ENCODE data around the gene TLN1. TPM values are rescaled to one million over a fixed set of nuclear protein-coding genes. Genes with fewer than 3 reads are reported as not detected.

Gene TLN1
- total RNA-seq, 2 experiments from 2014 or later: 448 to 450 TPM

DNA sequence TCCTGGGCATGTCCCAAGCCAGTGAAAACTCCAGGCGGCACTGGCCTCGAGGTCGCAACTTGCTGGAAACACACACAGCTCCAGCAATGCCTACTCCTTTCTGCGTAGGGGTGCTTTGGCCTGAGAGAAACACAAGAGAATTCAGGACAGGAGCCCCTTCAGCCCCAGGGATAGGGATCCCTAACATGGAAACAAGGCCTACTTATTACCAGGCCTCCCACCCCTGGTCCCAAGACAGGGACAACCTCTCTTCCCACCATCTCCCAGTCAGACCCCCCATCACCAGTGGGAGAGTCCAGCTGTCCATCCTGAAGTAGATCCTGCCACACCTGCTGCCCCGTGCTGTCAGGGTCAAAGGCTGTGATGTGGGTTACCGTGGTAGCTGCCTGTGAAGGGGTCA lies 8.2 kb upstream of the TLN1 start:
- Mint-ChIP-seq H3K36me3 (ENCODE audit: low read depth) (peaks cover 67% of the 10 kb centered on the region), H3K4me1 (ENCODE audit: low read depth) (peaks cover 33% of the 10 kb centered on the region), H3K27me3 (ENCODE audit: low read depth) (no peaks in the 10 kb centered on the region), H3K9me3 (ENCODE audit: insufficient read depth) (no peaks in the 10 kb centered on the region), H3K4me3 (no peak overlapping the region), H3K27ac (no peak overlapping the region)
- no peak for DNase-seq
- no peak for ATAC-seq
- ChIA-PET POLR2A (interaction anchor here (0.6 to 1.5 kb wide), 3 partner anchors 9 to 1462 kb away, joined by 3 to 5 read pairs (median 3); partner anchors contain the start of genes GBA2 and RGP1), CTCF (interaction anchor here (0.8 to 6.8 kb wide), 4 partner anchors 7 to 142 kb away, joined by 3 to 116 read pairs (median 5); partner anchors contain the start of genes GBA2 and RGP1)

DNA sequence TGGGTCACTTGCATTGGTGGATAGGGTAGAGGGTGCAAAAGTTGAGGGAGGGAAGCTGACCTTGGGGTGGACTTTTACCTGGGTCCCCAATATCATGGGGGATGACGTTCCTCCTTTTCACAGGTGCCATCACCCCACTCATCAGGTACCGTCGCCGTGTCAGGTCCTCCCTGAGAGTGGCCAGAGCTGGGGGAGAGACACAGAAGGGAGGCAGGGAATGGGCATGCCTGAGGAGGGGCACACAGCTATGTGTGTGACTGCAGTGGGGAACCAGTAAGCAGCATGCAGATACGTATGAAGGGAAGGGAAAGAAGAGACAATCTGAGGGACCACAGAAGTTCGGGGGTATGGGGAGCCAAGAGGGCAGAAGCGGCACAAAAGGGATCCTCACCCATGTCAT lies 6.9 kb upstream of the TLN1 start:
- ChIA-PET POLR2A (interaction anchor here (0.8 kb wide), 1 partner anchor 9 kb away, joined by 5 read pairs; no protein-coding TSS in a partner anchor), CTCF (interaction anchor here (1.7 to 6.8 kb wide), 2 partner anchors 8 kb away, joined by 4 to 116 read pairs; partner anchors contain the start of genes GBA2 and RGP1)
- Mint-ChIP-seq H3K4me1 (ENCODE audit: low read depth) (peaks cover 31% of the 10 kb centered on the region), H3K27ac (no peak overlapping the region), H3K27me3 (ENCODE audit: low read depth) (no peaks in the 10 kb centered on the region), H3K9me3 (ENCODE audit: insufficient read depth) (no peaks in the 10 kb centered on the region), H3K4me3 (no peak overlapping the region), H3K36me3 (ENCODE audit: low read depth) (peaks cover 65% of the 10 kb centered on the region)
- ATAC-seq (no peak), DNase-seq (no peak)

DNA sequence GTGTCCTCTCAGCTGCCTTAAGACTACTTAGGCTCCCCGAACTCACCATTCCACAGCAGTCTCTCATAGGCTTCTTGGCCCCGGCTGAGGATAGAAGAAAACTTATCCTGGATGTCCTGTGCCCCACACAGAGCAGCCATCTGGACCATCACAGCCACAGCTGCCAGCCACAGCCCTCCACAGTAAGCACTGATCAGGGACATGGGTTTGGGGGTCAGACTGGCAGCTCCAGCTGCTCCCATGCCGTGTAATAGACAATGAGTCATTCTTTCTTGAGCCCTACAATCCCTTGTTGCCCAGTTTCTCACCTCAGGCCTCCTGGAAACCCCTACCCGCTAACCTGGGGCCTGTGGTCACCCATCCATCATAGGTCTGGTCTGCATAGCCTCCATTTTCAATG lies 6.2 kb upstream of the TLN1 start:
- H3K4me3 Mint-ChIP-seq: no peak overlapping the region
- DNase-seq: no peak
- POLR2A ChIA-PET: interaction anchor here (0.6 to 1.3 kb wide), 4 partner anchors 9 to 646 kb away, joined by 3 to 4 read pairs (median 4); no protein-coding TSS in a partner anchor
- CTCF ChIA-PET: interaction anchor here (0.9 to 6.8 kb wide), 4 partner anchors 9 to 33 kb away, joined by 3 to 116 read pairs (median 10); partner anchors contain the start of genes GBA2 and RGP1
- H3K9me3 Mint-ChIP-seq (ENCODE audit: insufficient read depth): no peaks in the 10 kb centered on the region
- peaks cover 57% of the 10 kb centered on the region for H3K36me3 Mint-ChIP-seq (ENCODE audit: low read depth)
- H3K4me1 Mint-ChIP-seq (ENCODE audit: low read depth): peaks cover 34% of the 10 kb centered on the region
- H3K27me3 Mint-ChIP-seq (ENCODE audit: low read depth): no peaks in the 10 kb centered on the region
- no peak for ATAC-seq
- H3K27ac Mint-ChIP-seq: no peak overlapping the region

DNA sequence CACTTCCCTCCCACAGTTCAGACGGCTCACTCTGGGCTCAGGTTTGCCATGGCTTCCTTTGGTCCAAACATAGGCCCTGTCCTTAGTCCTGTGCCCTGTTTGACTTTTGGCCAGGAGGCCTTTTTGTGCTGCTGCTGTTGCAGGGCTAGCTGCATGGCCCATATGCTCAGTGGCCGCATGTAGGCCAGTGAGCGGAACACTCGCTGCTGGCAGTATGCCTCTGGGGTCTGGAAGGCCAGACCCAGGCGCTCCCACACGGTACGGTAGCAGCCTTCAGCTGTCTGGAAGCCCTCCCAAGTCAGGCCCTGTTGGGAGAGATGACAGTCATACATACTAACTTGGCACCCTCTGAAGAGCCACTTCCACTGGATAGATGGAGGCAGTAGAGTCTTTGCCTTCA lies 5.1 kb upstream of the TLN1 start:
- H3K4me1 Mint-ChIP-seq (ENCODE audit: low read depth): peaks cover 28% of the 10 kb centered on the region
- ChIA-PET POLR2A (interaction anchor here (0.6 to 1.3 kb wide), 4 partner anchors 9 to 127 kb away, joined by 3 to 4 read pairs (median 3); no protein-coding TSS in a partner anchor), CTCF (interaction anchor here (0.9 to 6.8 kb wide), 9 partner anchors 9 to 90 kb away, joined by 3 to 116 read pairs (median 6); partner anchors contain the start of genes GBA2, RGP1 and SPAG8)
- H3K4me3 Mint-ChIP-seq: no peak overlapping the region
- peaks cover 51% of the 10 kb centered on the region for H3K36me3 Mint-ChIP-seq (ENCODE audit: low read depth)
- DNase-seq (no peak), ATAC-seq (no peak)
- H3K9me3 Mint-ChIP-seq (ENCODE audit: insufficient read depth): no peaks in the 10 kb centered on the region
- H3K27me3 Mint-ChIP-seq (ENCODE audit: low read depth): no peaks in the 10 kb centered on the region
- no peak overlapping the region for H3K27ac Mint-ChIP-seq

DNA sequence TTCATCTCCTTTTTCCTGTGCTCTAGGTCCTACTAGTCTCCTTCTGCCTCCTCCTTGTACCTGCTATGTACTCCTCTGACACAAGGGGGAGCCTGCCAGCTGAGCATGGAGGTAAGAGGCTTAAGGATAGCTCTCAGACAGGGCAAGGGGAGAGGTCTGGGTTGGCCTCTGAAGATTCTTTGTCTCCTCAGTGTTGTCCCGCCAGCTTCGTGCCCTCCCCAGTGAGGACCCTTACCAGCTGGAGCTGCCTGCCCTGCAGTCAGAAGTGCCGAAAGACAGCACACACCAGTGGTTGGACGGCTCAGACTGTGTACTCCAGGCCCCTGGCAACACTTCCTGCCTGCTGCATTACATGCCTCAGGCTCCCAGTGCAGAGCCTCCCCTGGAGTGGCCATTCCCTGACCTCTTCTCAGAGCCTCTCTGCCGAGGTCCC lies 4.2 kb upstream of the TLN1 start:
- H3K4me3 Mint-ChIP-seq: no peak overlapping the region
- peaks cover 22% of the 10 kb centered on the region for H3K4me1 Mint-ChIP-seq (ENCODE audit: low read depth)
- peak; percentile 84 for DNase-seq
- no peaks in the 10 kb centered on the region for H3K27me3 Mint-ChIP-seq (ENCODE audit: low read depth)
- peak overlapping the region; percentile 43 for H3K27ac Mint-ChIP-seq
- peaks cover 50% of the 10 kb centered on the region for H3K36me3 Mint-ChIP-seq (ENCODE audit: low read depth)
- ATAC-seq: no peak
- CTCF ChIA-PET: interaction anchor here (0.6 to 6.8 kb wide), 20 partner anchors 11 to 159 kb away, joined by 3 to 116 read pairs (median 5); partner anchors contain the start of genes ARHGEF39, CCDC107, GBA2 and HINT2
- POLR2A ChIA-PET: interaction anchor here (0.6 to 1.8 kb wide), 2 partner anchors 13 to 24 kb away, joined by 3 to 14 read pairs; partner anchors contain the start of genes GBA2 and RGP1
- no peaks in the 10 kb centered on the region for H3K9me3 Mint-ChIP-seq (ENCODE audit: insufficient read depth)

DNA sequence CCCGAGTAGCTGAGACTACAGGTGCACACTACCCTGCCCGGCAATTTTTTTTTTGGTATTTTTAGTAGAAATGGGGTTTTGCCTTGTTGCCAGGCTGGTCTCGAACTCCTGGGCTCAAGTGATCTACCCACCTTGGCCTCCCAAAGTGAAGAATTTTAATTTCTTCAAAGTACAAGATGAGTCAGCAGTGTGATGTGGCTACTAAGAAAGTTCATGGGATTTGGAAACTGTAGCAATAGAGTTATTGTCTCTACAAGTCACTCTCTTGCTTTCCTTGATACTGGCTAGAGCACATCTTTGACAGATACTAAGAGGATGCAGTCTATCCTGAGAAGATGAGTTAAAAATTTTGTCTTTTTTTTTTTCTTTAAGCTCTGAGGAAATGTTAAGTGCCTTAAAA lies 2.1 kb upstream of the TLN1 start:
- peaks cover 39% of the 10 kb centered on the region for H3K36me3 Mint-ChIP-seq (ENCODE audit: low read depth)
- ATAC-seq: no peak
- DNase-seq: no peak
- no peak overlapping the region for H3K27ac Mint-ChIP-seq
- no peak overlapping the region for H3K4me3 Mint-ChIP-seq
- ChIA-PET POLR2A (interaction anchor here (4.7 kb wide), 1 partner anchor 15 kb away, joined by 37 read pairs; the partner anchor contains the start of genes GBA2 and RGP1), CTCF (interaction anchor here (0.7 to 6.8 kb wide), 7 partner anchors 13 to 148 kb away, joined by 3 to 116 read pairs (median 8); partner anchors contain the start of genes GBA2 and RGP1)
- peaks cover 23% of the 10 kb centered on the region for H3K4me1 Mint-ChIP-seq (ENCODE audit: low read depth)
- no peaks in the 10 kb centered on the region for H3K27me3 Mint-ChIP-seq (ENCODE audit: low read depth)
- H3K9me3 Mint-ChIP-seq (ENCODE audit: insufficient read depth): no peaks in the 10 kb centered on the region

DNA sequence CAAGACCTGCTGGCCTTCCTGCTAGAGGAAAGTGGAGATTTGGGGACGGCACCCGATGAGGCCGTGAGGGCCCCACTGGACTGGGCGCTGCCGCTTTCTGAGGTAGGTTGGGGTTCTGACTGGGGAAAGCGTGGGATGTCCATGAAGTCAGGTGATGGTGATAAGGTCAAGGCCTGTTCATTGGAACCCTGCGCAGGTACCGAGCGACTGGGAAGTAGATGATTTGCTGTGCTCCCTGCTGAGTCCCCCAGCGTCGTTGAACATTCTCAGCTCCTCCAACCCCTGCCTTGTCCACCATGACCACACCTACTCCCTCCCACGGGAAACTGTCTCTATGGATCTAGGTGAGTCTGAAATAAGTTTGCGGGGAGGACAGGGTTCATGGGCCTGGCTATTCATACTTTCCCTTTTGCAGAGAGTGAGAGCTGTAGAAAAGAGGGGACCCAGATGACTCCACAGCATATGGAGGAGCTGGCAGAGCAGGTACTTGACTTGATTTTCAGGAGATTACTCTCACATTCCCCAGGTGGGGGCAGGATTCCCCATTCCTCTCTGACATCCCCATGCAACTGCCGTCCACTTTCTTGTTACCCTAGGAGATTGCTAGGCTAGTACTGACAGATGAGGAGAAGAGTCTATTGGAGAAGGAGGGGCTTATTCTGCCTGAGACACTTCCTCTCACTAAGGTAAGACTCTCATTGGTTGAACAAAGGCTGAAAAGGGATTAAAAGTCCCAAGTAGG lies 976 bp upstream of the TLN1 start:
- Mint-ChIP-seq H3K27ac (peak overlapping the region; percentile 89), H3K4me1 (ENCODE audit: low read depth) (peaks cover 23% of the 10 kb centered on the region), H3K9me3 (ENCODE audit: insufficient read depth) (no peaks in the 10 kb centered on the region), H3K36me3 (ENCODE audit: low read depth) (peaks cover 28% of the 10 kb centered on the region), H3K27me3 (ENCODE audit: low read depth) (no peaks in the 10 kb centered on the region), H3K4me3 (no peak overlapping the region)
- ChIA-PET CTCF (interaction anchor here (0.9 to 23.9 kb wide), 18 partner anchors 8 to 149 kb away, joined by 3 to 209 read pairs (median 6); partner anchors contain the start of genes CCDC107, GBA2, HINT2 and MSMP), POLR2A (interaction anchor here (0.6 to 4.7 kb wide), 14 partner anchors 12 to 617 kb away, joined by 3 to 37 read pairs (median 4); partner anchors contain the start of genes ARHGEF39, ATOSB, CCDC107 and GBA2)
- DNase-seq: peak; percentile 38
- no peak for ATAC-seq

DNA sequence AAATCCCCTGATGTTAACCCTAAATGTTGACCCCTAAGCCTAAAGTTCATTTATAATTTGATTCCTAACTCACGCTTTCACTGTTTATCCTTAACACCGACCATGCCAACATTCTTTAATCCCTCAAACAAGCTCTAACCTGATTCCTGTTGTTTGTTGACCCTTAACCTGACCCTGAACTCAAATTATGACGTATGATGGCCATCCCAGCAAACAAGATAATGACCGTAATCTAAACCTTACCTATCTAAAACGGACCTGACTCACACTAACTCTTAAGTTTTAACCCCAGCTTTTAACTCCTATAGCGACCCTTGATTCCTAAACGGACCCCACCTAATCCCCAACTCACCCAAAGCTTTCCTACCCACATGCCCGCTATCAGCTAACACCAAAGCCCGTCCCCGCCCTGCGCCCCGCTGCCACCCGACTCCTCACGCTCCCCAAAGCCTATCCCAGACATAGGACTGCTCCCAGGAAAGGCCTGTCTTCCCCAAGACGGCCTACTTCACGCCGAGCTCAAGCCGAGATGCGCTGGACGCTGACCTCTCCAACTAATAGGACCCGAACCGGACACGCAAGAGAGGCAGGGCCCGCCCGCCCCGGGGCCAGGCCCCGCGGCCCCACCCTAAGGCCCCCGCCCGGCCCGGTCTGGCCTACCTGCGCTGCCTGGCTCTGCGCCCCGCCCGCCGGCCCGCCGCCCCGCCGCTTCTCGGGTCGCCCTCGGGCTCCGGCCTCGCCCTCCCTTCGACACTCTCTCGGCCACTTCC lies 395 bp downstream of the TLN1 start:
- Mint-ChIP-seq H3K4me1 (ENCODE audit: low read depth) (peaks cover 23% of the 10 kb centered on the region), H3K27ac (peak overlapping the region; percentile 89), H3K27me3 (ENCODE audit: low read depth) (no peaks in the 10 kb centered on the region), H3K4me3 (no peak overlapping the region), H3K9me3 (ENCODE audit: insufficient read depth) (no peaks in the 10 kb centered on the region), H3K36me3 (ENCODE audit: low read depth) (peaks cover 27% of the 10 kb centered on the region)
- DNase-seq: peak; percentile 52
- ChIA-PET CTCF (interaction anchor here (0.7 to 23.9 kb wide), 23 partner anchors 8 to 178 kb away, joined by 3 to 209 read pairs (median 6); partner anchors contain the start of genes CCDC107, GBA2, HINT2 and MSMP), POLR2A (interaction anchor here (0.6 to 4.7 kb wide), 17 partner anchors 11 to 616 kb away, joined by 3 to 37 read pairs (median 4); partner anchors contain the start of genes ATOSB, CCDC107, GBA2 and GNE)
- peak; percentile 1 for ATAC-seq

DNA sequence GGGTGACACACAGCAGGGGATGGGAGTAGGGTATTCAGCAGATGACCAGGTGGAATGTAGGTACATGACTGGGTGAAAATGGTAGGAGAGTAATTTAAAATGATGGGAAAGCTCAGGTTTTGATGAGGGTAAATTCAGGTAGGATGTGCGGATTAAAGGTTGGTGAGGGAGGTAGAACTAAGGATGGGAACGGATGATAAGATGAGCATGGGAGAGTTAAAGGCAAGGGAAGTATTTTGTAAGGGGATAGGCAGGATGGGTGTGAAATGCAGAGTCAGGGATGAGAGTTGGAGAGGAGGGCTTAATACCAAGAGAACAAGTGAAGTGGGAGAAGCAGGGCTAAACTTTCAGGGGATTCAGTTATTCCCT lies 1.5 kb downstream of the TLN1 start:
- Mint-ChIP-seq H3K4me1 (ENCODE audit: low read depth) (peaks cover 15% of the 10 kb centered on the region), H3K27me3 (ENCODE audit: low read depth) (no peaks in the 10 kb centered on the region), H3K4me3 (no peak overlapping the region), H3K36me3 (ENCODE audit: low read depth) (peaks cover 20% of the 10 kb centered on the region), H3K9me3 (ENCODE audit: insufficient read depth) (no peaks in the 10 kb centered on the region), H3K27ac (no peak overlapping the region)
- DNase-seq: no peak
- ChIA-PET CTCF (interaction anchor here (0.8 to 23.9 kb wide), 15 partner anchors 9 to 679 kb away, joined by 3 to 209 read pairs (median 9); partner anchors contain the start of genes ARHGEF39, CCDC107, GBA2 and HINT2), POLR2A (interaction anchor here (1.5 to 4.7 kb wide), 4 partner anchors 18 to 126 kb away, joined by 3 to 37 read pairs (median 17); partner anchors contain the start of genes GBA2 and RGP1)
- no peak for ATAC-seq

DNA sequence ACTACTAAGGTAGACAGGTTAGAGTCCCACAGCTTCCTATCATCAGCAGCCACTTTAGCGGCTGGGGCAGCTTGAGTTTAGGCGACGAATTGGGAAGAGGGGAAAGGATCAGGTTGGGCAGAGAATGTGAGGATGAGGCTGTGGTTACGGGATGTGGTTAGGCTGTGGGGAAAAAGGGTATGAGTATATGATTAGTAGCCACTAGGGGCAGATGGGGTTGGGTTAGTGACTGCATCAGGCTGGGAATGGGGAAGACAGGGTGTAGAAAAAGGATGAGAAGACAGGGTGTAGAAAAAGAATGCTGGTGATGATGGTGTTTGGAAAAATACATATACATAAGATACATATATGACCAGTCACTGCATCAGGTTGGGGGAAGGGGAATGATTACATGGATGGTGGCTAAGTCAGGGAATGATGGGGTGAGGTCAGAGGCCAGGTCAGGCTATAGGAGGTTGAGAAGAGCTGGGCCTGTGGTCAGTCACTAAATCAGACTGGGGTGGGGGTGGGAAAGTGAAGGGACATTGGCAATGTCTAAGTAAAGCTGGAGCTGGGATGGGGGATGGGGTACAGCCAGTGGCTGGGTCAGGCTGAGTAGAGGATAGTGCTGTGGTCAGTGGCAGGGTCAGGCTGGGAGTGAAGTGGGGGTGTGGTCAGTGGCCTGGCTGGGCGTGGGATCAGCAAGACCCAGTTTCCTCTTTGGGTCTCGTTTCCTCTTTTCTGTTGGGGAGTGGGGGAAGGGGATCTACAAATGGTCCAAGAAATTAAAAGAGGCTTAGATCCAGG lies 2.1 kb downstream of the TLN1 start:
- Mint-ChIP-seq H3K4me1 (ENCODE audit: low read depth) (peaks cover 15% of the 10 kb centered on the region), H3K4me3 (no peak overlapping the region), H3K36me3 (ENCODE audit: low read depth) (peaks cover 19% of the 10 kb centered on the region), H3K9me3 (ENCODE audit: insufficient read depth) (no peaks in the 10 kb centered on the region), H3K27me3 (ENCODE audit: low read depth) (no peaks in the 10 kb centered on the region), H3K27ac (no peak overlapping the region)
- CTCF ChIA-PET: interaction anchor here (0.8 to 23.9 kb wide), 24 partner anchors 10 to 679 kb away, joined by 3 to 209 read pairs (median 8); partner anchors contain the start of genes ARHGEF39, CCDC107, CD72 and GBA2
- ATAC-seq: no peak
- peak; percentile 61 for DNase-seq
- POLR2A ChIA-PET: interaction anchor here (1.5 to 4.7 kb wide), 4 partner anchors 19 to 125 kb away, joined by 3 to 37 read pairs (median 17); partner anchors contain the start of genes GBA2 and RGP1
